HG03575 (cell line): ENCODE results near the gene LCE2C.

Experiments
- ATAC-seq: cut with Tn5 transposase; IDR thresholded peaks from one replicate; pipeline ENCODE4 v1.9.1; 2021; ENCODE audit not compliant: unreplicated experiment, insufficient number of reproducible peaks, low FRiP score; ENCODE audit errors: extremely low read depth

LCE2C gene

DNA sequence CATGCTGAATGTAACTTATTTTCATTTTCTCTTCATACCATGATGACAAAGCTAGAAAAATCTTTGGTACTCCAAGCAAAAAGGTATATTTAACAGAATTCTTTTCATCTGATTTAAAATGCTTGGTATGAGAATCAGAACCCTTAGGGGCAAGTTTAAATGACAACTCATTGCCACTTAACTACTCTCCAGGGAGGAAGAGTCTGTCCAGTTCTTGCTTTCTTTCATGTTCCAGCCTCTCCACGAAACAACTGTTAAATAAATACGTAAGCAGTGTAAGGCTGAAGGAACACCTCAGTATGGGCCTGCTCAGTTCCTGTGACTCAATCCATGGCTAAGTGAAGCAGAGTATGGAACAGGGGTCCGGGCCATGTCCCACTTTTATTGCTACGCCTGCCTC lies 24.7 kb downstream of the LCE2C start:
- ATAC-seq: no peak

DNA sequence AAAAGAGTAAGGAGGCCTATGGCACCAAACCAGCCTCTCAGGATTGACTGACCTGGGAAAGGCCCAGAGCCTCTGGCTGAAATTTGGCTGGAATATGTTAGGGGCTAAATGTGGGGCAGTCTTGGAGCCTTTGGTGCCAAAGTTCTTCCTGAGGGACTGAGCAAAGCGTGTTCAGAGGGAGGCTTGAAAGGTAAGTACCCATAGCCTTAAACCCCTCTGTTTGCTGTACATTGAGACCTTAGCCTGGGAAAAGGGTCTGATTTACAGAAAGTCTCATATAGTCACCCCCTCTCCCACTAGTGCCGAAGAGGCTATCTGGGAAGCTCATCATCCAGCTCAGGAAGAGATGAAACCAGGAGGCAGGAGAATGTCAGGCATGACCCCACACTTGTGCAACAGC lies 32.8 kb downstream of the LCE2C start, which contains the start of gene LCE4A:
Gene LCE4A, plus strand, starts transcription at position 301 of the 400 bp plus-strand sequence. CDS start 916 bp downstream, outside the sequence.
- no peak for ATAC-seq

GRCh38 chr1:152718238-152718637 lies 43.2 kb downstream of the LCE2C start:
- no peak for ATAC-seq

DNA sequence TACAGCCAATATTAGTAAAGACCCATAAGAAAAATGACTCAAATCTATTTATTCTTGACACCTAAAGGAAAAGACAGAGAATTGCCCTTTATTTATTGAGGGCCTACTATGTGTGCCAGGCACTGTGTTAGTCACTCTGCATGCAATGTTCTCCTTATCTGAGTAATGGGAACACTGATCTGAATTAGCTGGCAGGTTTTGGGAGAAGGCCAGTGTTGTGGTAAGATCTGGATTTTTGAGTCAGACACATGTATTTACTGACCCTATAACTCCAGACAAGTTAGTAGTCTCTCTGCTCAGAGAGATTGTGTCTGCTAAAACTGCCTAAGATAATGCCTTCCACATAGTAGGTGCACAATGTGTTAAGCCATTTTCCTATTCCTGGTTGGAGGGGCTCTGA lies 50.2 kb downstream of the LCE2C start:
- no peak for ATAC-seq
